GM18951 (cell line): ENCODE results near the gene DAG1.

Source experiments
- POLR2A ChIP-seq: IDR thresholded peaks from 4 replicates; pipeline ENCODE4 v1.6.1; 2011; ENCODE audit warnings: mild to moderate bottlenecking; ENCODE audit not compliant: insufficient read length, insufficient read depth; ENCODE audit errors: extremely low read depth
- in situ Hi-C: fragments of 300-500 bp; cut with MboI; formaldehyde crosslinking; loops from one replicate; pipeline ENCODE4 v1.12.0; 2022; ENCODE audit warnings: low sequenced_read_pairs, mixed read lengths, inconsistent platforms; ENCODE audit not compliant: unreplicated experiment

The DAG1 gene

GRCh38 chr3:49512781-49513355, 42.8 kb downstream of the DAG1 start:
- in situ Hi-C loops: no loop called here
- TF ChIP-seq POLR2A: no peak

- in situ Hi-C loops: no loop called here
- no peak for TF ChIP-seq POLR2A
Measured at GRCh38 chr3:49513494-49514124, 43.5 kb downstream of the DAG1 start.

GRCh38 chr3:49518016-49518415, 47.9 kb downstream of the DAG1 start:
- no peak for TF ChIP-seq POLR2A
- in situ Hi-C loops: no loop called here

- in situ Hi-C loops: no loop called here
Measured at GRCh38 chr3:49518441-49518840, 48.4 kb downstream of the DAG1 start.

GRCh38 chr3:49519296-49519695, 49.2 kb downstream of the DAG1 start:
- TF ChIP-seq POLR2A: no peak
- in situ Hi-C loops: no loop called here

More at GRCh38 chr3:49518441-49518840, 48.4 kb downstream of the DAG1 start:
- no peak for TF ChIP-seq POLR2A

GRCh38 chr3:49519916-49520385, 49.9 kb downstream of the DAG1 start:
- in situ Hi-C loops: no loop called here
- TF ChIP-seq POLR2A: no peak

GRCh38 chr3:49523756-49524747, 54.0 kb downstream of the DAG1 start:
- TF ChIP-seq POLR2A: no peak
- in situ Hi-C loops: no loop called here

GRCh38 chr3:49529567-49529966, 59.5 kb downstream of the DAG1 start:
- in situ Hi-C loops: no loop called here
- no peak for TF ChIP-seq POLR2A

- in situ Hi-C loops: no loop called here
- TF ChIP-seq POLR2A: no peak
Measured at GRCh38 chr3:49530231-49530630, 60.2 kb downstream of the DAG1 start.

GRCh38 chr3:49530701-49531100, 60.6 kb downstream of the DAG1 start:
- no peak for TF ChIP-seq POLR2A
- in situ Hi-C loops: no loop called here

GRCh38 chr3:49531218-49531617, 61.2 kb downstream of the DAG1 start:
- in situ Hi-C loops: no loop called here
- no peak for TF ChIP-seq POLR2A

GRCh38 chr3:49531715-49532114, 61.6 kb downstream of the DAG1 start:
- no peak for TF ChIP-seq POLR2A
- in situ Hi-C loops: no loop called here

GRCh38 chr3:49533031-49533430, 63.0 kb downstream of the DAG1 start:
- in situ Hi-C loops: no loop called here
- TF ChIP-seq POLR2A: no peak
